HepG2 (cell line): ENCODE measurements around the gene TST. TPM values are rescaled to one million over a fixed set of nuclear protein-coding genes. Genes with fewer than 3 reads are reported as not detected.
A peak's percentile ranks its signal among the peaks of the same experiment; 100 is the strongest.

Experiments used
- ATAC-seq: fragments of 200-7000 bp; cut with Tn5 transposase; 3 replicates; pipeline ENCODE4 v1.9.1; 2020; ENCODE audit warnings: mild to moderate bottlenecking, moderate library complexity
- BruUV-seq: library from RNA; stranded (reverse); fragments of 400-500 nt; replicated peaks from 2 replicates; lab custom pipeline; 2021; lab: Mats Ljungman, UMichigan
- CTCF ChIA-PET: fragments of 300-600 bp; formaldehyde crosslinking; extraction: SDS; loops from one replicate; lab custom pipeline; 2021; ENCODE audit warnings: low total read pairs, inconsistent platforms, low intra/inter-chr PET ratio; lab: Yijun Ruan, JAX
- POLR2A ChIA-PET: fragments of 350-600 bp; sonication (Branson Sonifier 250); formaldehyde crosslinking; loops from one replicate; lab custom pipeline; 2020; ENCODE audit warnings: antibody characterized with exemption, inconsistent platforms; lab: Yijun Ruan, JAX
- DNase-seq: peaks from one replicate; pipeline ENCODE4 v3.0.0-alpha.2; 2015; ENCODE audit warnings: low spot score
- FAIRE-seq: peaks from 3 replicates; lab custom pipeline; 2011; peaks lifted over from hg19 to GRCh38; lab: Jason Lieb, UNC
- H2AFZ ChIP-seq: one replicate; pipeline ENCODE4 v1.6.1; 2011; ENCODE audit warnings: low read length, inconsistent platforms
- H3K27ac ChIP-seq: fragments of 300-600 bp; 3 replicates; pipeline ENCODE4 v1.8.0; 2011; ENCODE audit warnings: mixed run types, mild to moderate bottlenecking, mixed read lengths, low read length, inconsistent platforms; ENCODE audit not compliant: insufficient read depth; ENCODE audit errors: extremely low read length
- H3K27me3 ChIP-seq, 2 experiments: fragments of 200-600 bp in 1 of 2; 2 replicates in 1 of 2; 3 replicates in 1 of 2; pipeline versions ENCODE4 v1.6.0 to v1.8.0; 2011; ENCODE audit warnings: low read length in 2 of 2, mild to moderate bottlenecking in 2 of 2, moderate library complexity in 2 of 2, inconsistent platforms in 1 of 2; ENCODE audit not compliant: insufficient read depth in 2 of 2, control insufficient read depth in 1 of 2
- H3K36me3 ChIP-seq, 2 experiments: fragments of 200-600 bp in 1 of 2; replicated peaks in 1 of 2; 2 replicates in 1 of 2; 3 replicates in 1 of 2; pipeline versions ENCODE4 v1.5.1 to v1.8.0; 2011; ENCODE audit warnings: low read length in 2 of 2, inconsistent platforms in 1 of 2; ENCODE audit not compliant: insufficient read depth in 2 of 2, control insufficient read depth in 1 of 2
- H3K4me1 ChIP-seq: 2 replicates; pipeline ENCODE4 v1.5.1; 2012; ENCODE audit warnings: low read length, inconsistent platforms; ENCODE audit not compliant: insufficient read depth
- H3K4me2 ChIP-seq: 2 replicates; pipeline ENCODE4 v1.6.0; 2011; ENCODE audit warnings: low read depth, low read length, inconsistent platforms
- H3K4me3 ChIP-seq, 3 experiments: fragments of 200-600 bp in 1 of 3; sonication (generic), shearing (Covaris generic) in 1 of 3; replicated peaks in 1 of 3; 2 replicates each; pipeline ENCODE4 v1.5.1; 2011 to 2016; ENCODE audit warnings: low read length in 3 of 3, inconsistent platforms in 2 of 3, low read depth in 2 of 3, mild to moderate bottlenecking in 2 of 3, control low read depth in 1 of 3, mixed read lengths in 1 of 3; ENCODE audit not compliant: insufficient read depth in 1 of 3
- H3K79me2 ChIP-seq: one replicate; pipeline ENCODE4 v1.6.1; 2011; ENCODE audit warnings: low read length, inconsistent platforms; ENCODE audit not compliant: insufficient read depth
- H3K9ac ChIP-seq: 2 replicates; pipeline ENCODE4 v1.6.0; 2011; ENCODE audit warnings: mild to moderate bottlenecking, low read depth, low read length, inconsistent platforms; ENCODE audit not compliant: insufficient read depth
- H3K9me3 ChIP-seq: 2 replicates; pipeline ENCODE4 v1.5.1; 2012; ENCODE audit warnings: mild to moderate bottlenecking, low read length
- H4K20me1 ChIP-seq: 2 replicates; pipeline ENCODE4 v1.6.0; 2011; ENCODE audit warnings: inconsistent platforms, mild to moderate bottlenecking, low read length, moderate library complexity; ENCODE audit not compliant: insufficient read depth
- CHD4 ChIP-seq: fragments of 200-600 bp; sonication (generic); IDR thresholded peaks from 2 replicates; pipeline ENCODE4 v1.7.0; 2017; ENCODE audit warnings: mild to moderate bottlenecking, low read length, borderline replicate concordance
- HHEX ChIP-seq: IDR thresholded peaks from 2 replicates; pipeline ENCODE4 v1.6.1; 2016; ENCODE audit warnings: control low read depth
- MED1 ChIP-seq: sonication (generic); formaldehyde crosslinking; IDR thresholded peaks from 2 replicates; pipeline ENCODE4 v1.4.0; 2020; ENCODE audit warnings: missing genetic modification reagents
- NFIC ChIP-seq: IDR thresholded peaks from 2 replicates; pipeline ENCODE4 v1.6.1; 2012; ENCODE audit warnings: mild to moderate bottlenecking, low read length, inconsistent platforms
- PAF1 ChIP-seq: IDR thresholded peaks from 2 replicates; pipeline ENCODE4 v1.6.1; 2016; ENCODE audit warnings: missing genetic modification reagents, missing compliant biosample characterization
- PHF21A ChIP-seq: sonication (generic); formaldehyde crosslinking; IDR thresholded peaks from 2 replicates; pipeline ENCODE4 v1.5.0; 2020; ENCODE audit warnings: mild to moderate bottlenecking, missing genetic modification reagents
- POLR2A ChIP-seq, 2 experiments: IDR thresholded peaks; 2 replicates each; pipeline ENCODE4 v1.6.1; 2011; ENCODE audit warnings: low read depth in 2 of 2, low read length in 2 of 2, mild to moderate bottlenecking in 1 of 2, moderate library complexity in 1 of 2; ENCODE audit not compliant: insufficient read depth in 1 of 2
- POLR2G ChIP-seq: fragments of 200-400 bp; formaldehyde crosslinking; IDR thresholded peaks from 2 replicates; pipeline ENCODE4 v1.6.1; 2018; ENCODE audit warnings: mild to moderate bottlenecking, low read depth, low read length, moderate library complexity
- SALL1 ChIP-seq: sonication (generic); formaldehyde crosslinking; IDR thresholded peaks from 2 replicates; pipeline ENCODE4 v1.8.0; 2022; ENCODE audit warnings: mild to moderate bottlenecking, missing genetic modification reagents
- SMYD3 ChIP-seq: sonication (generic); formaldehyde crosslinking; IDR thresholded peaks from 2 replicates; pipeline ENCODE4 v1.8.1; 2023; ENCODE audit warnings: mild to moderate bottlenecking, missing genetic modification reagents
- SP4 ChIP-seq: sonication (generic); formaldehyde crosslinking; IDR thresholded peaks from 2 replicates; pipeline ENCODE4 v1.8.1; 2023; ENCODE audit warnings: mild to moderate bottlenecking, missing genetic modification reagents
- ZNF549 ChIP-seq: sonication (generic); formaldehyde crosslinking; IDR thresholded peaks from 2 replicates; pipeline ENCODE4 v1.5.0; 2020; ENCODE audit warnings: missing genetic modification reagents
- ZNF616 ChIP-seq: sonication (generic); formaldehyde crosslinking; IDR thresholded peaks from 2 replicates; pipeline ENCODE4 v1.5.0; 2020; ENCODE audit warnings: low read depth, mild to moderate bottlenecking, missing genetic modification reagents
- ZNF619 ChIP-seq: sonication (generic); formaldehyde crosslinking; IDR thresholded peaks from 2 replicates; pipeline ENCODE4 v1.4.0; 2020; ENCODE audit warnings: mild to moderate bottlenecking, missing genetic modification reagents
- ZNF629 ChIP-seq: sonication (generic); formaldehyde crosslinking; conservative IDR thresholded peaks from 2 replicates; pipeline ENCODE4 v1.5.0; 2020; ENCODE audit warnings: missing genetic modification reagents
- ZNF674 ChIP-seq: sonication (generic); formaldehyde crosslinking; IDR thresholded peaks from 2 replicates; pipeline ENCODE4 v1.5.0; 2020; ENCODE audit warnings: low read depth, mild to moderate bottlenecking, missing genetic modification reagents
- ZNF687 ChIP-seq: sonication (generic); formaldehyde crosslinking; IDR thresholded peaks from 2 replicates; pipeline ENCODE4 v1.5.1; 2020; ENCODE audit warnings: mild to moderate bottlenecking, missing genetic modification reagents, moderate library complexity
- ZNF704 ChIP-seq: sonication (generic); formaldehyde crosslinking; IDR thresholded peaks from 2 replicates; pipeline ENCODE4 v1.8.1; 2023; ENCODE audit warnings: mild to moderate bottlenecking, inconsistent platforms, moderate library complexity, missing genetic modification reagents, borderline replicate concordance
- ZNF713 ChIP-seq: sonication (generic); formaldehyde crosslinking; IDR thresholded peaks from 2 replicates; pipeline ENCODE4 v1.4.0; 2020; ENCODE audit warnings: mild to moderate bottlenecking, missing genetic modification reagents
- WGBS: methylation state at CpG from one replicate; pipeline ENCODE4 v1.1.6; 2017; ENCODE audit warnings: low lambda C conversion rate; 5-methylcytosine and 5-hydroxymethylcytosine counted together
- in situ Hi-C: cut with HindIII; loops from 2 replicates; pipeline ENCODE4 v1.10.0; 2017; ENCODE audit warnings: low pct_unique_long_range_greater_than_20kb; ENCODE audit not compliant: extremely low pct_ligation_motif_present
- intact Hi-C: fragments of 100-400 bp; cut with micrococcal nuclease; formaldehyde crosslinking; loops from one replicate; pipeline ENCODE4 v1.10.0; 2022; ENCODE audit not compliant: unreplicated experiment
- polyA plus RNA-seq, 8 experiments: library from polyadenylated mRNA; depleted of rRNA in 3 of 8; stranded (reverse) in 7 of 8; unstranded in 1 of 8; fragments of >200 nt; fragmentation: Illumina TruSeq in 4 of 8; extraction: Trizol in 4 of 8; gene quantifications; 2 replicates each; pipeline versions ENCODE4 v1.2.1 to v1.2.3, GENCODE V29; 2011 to 2016; ENCODE audit warnings: low read depth in 4 of 8, missing spikeins in 1 of 8, mixed read lengths in 1 of 8; ENCODE audit not compliant: insufficient read depth in 1 of 8
- total RNA-seq, 5 experiments: library from RNA; depleted of rRNA; stranded (reverse); fragments of >200 nt; fragmentation: Illumina TruSeq; extraction: Trizol; gene quantifications; 2 replicates each; pipeline ENCODE4 v1.2.3, GENCODE V29; 2016; ENCODE audit warnings: low read depth in 1 of 5
- TF ChIP-seq, protein P1 (sequence below): sonication (generic); formaldehyde crosslinking; IDR thresholded peaks from 2 replicates; pipeline ENCODE4 v1.8.1; 2022; ENCODE audit warnings: low read depth, mild to moderate bottlenecking, missing genetic modification reagents

The TST gene
- total and polyA plus RNA-seq, 2 of the 13 experiments (the other 11 are each of a cell fraction or from before 2014, with no cell fraction given), result 44.6 to 63.6 TPM

GRCh38 chr22:37011472-37011871 is 7.8 kb downstream of the TST start:
- no peak for FAIRE-seq
- in situ Hi-C loops, result no loop called here
- H3K4me1 ChIP-seq, result peaks cover 29% of the 10 kb centered on the region
- no peak for DNase-seq
- no peak overlapping the region for H3K27ac ChIP-seq
- no peaks in the 10 kb centered on the region for H3K9me3 ChIP-seq
- 97% methylated on average over 3 of the region's 3 CpGs for WGBS
- H2AFZ ChIP-seq, result no peak overlapping the region
- peaks cover 15% of the 10 kb centered on the region for H4K20me1 ChIP-seq
- intact Hi-C loops, result no loop called here
- H3K79me2 ChIP-seq, result peaks cover under 1% of the 10 kb centered on the region
- ChIA-PET CTCF (no interaction called here), POLR2A (interaction anchor here (11.4 kb wide), 1 partner anchor 32 kb away, joined by 141 read pairs; no protein-coding TSS in a partner anchor)
- BruUV-seq, result no TSS peak
- no peak for ATAC-seq
- H3K27me3 ChIP-seq, result no peaks in the 10 kb centered on the region; a peak in 1 of 5 replicates
- peaks cover 1 to 4% of the 10 kb centered on the region in 2 experiments; a peak in 1 of 5 replicates for H3K36me3 ChIP-seq
- no peak overlapping the region for H3K4me2 ChIP-seq
- H3K9ac ChIP-seq, result no peak overlapping the region
- H3K4me3 ChIP-seq, result no peak overlapping the region
- TF ChIP-seq HHEX (CRISPR knock-in tag), result no peak
- no peak for TF ChIP-seq SMYD3 (CRISPR knock-in tag)
- TF ChIP-seq MED1 (CRISPR knock-in tag), result no peak
- TF ChIP-seq ZNF619 (CRISPR knock-in tag), result no peak
- TF ChIP-seq POLR2G, result peak; percentile 42; the same call in 1 of the 2 replicates
- TF ChIP-seq SALL1 (CRISPR knock-in tag), result no peak
- TF ChIP-seq, protein P1, sequence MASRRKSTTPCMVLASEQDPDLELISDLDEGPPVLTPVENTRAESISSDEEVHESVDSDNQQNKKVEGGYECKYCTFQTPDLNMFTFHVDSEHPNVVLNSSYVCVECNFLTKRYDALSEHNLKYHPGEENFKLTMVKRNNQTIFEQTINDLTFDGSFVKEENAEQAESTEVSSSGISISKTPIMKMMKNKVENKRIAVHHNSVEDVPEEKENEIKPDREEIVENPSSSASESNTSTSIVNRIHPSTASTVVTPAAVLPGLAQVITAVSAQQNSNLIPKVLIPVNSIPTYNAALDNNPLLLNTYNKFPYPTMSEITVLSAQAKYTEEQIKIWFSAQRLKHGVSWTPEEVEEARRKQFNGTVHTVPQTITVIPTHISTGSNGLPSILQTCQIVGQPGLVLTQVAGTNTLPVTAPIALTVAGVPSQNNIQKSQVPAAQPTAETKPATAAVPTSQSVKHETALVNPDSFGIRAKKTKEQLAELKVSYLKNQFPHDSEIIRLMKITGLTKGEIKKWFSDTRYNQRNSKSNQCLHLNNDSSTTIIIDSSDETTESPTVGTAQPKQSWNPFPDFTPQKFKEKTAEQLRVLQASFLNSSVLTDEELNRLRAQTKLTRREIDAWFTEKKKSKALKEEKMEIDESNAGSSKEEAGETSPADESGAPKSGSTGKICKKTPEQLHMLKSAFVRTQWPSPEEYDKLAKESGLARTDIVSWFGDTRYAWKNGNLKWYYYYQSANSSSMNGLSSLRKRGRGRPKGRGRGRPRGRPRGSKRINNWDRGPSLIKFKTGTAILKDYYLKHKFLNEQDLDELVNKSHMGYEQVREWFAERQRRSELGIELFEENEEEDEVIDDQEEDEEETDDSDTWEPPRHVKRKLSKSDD (CRISPR knock-in tag), result no peak
- no peak for TF ChIP-seq ZNF687 (CRISPR knock-in tag)
- no peak for TF ChIP-seq ZNF674
- TF ChIP-seq ZNF704, result no peak
- TF ChIP-seq ZNF549 (CRISPR knock-in tag), result no peak
- TF ChIP-seq ZNF629 (CRISPR knock-in tag), result peak; percentile 97
- no peak for TF ChIP-seq PAF1
- no peak for TF ChIP-seq ZNF713 (CRISPR knock-in tag)
- TF ChIP-seq NFIC, result no peak
- TF ChIP-seq POLR2A (IDR thresholded peaks at IDR 0.05; ENCODE audit: insufficient read depth in 1 of 2, low read depth in 2 of 2, low read length in 2 of 2), result peak in 1 of 2 experiments; percentile 20; a peak in 1 of 4 replicates
- TF ChIP-seq ZNF616 (CRISPR knock-in tag), result no peak
- TF ChIP-seq CHD4, result 0 out of 2 replicates have a peak, but pooled peaks have one; percentile 41
- no peak for TF ChIP-seq SP4
- TF ChIP-seq PHF21A (CRISPR knock-in tag), result no peak
